Measurements from ENCODE around the gene DDX51.

GRCh38 chr12:132125736-132126135 lies 18.4 kb downstream of the DDX51 start:
- TF ChIP-seq POLR2A (IDR thresholded peaks at IDR 0.05) (no peak), CTCF (IDR thresholded peaks at IDR 0.05) (no peak)
